Measurements from ENCODE around the gene SLC33A1.

- TF ChIP-seq MAX (IDR thresholded peaks at IDR 0.05), result no peak
- no peak for TF ChIP-seq NFE2L1 (CRISPR knock-in tag; IDR thresholded peaks at IDR 0.05; ENCODE audit: borderline replicate concordance)
- TF ChIP-seq MAFG (CRISPR knock-in tag; IDR thresholded peaks at IDR 0.05), result no peak
- no peak for TF ChIP-seq ZNF780A (CRISPR knock-in tag; IDR thresholded peaks at IDR 0.05)
- TF ChIP-seq ARID3A (IDR thresholded peaks at IDR 0.05; ENCODE audit: low read depth, low read length), result no peak
- TF ChIP-seq, protein P1, sequence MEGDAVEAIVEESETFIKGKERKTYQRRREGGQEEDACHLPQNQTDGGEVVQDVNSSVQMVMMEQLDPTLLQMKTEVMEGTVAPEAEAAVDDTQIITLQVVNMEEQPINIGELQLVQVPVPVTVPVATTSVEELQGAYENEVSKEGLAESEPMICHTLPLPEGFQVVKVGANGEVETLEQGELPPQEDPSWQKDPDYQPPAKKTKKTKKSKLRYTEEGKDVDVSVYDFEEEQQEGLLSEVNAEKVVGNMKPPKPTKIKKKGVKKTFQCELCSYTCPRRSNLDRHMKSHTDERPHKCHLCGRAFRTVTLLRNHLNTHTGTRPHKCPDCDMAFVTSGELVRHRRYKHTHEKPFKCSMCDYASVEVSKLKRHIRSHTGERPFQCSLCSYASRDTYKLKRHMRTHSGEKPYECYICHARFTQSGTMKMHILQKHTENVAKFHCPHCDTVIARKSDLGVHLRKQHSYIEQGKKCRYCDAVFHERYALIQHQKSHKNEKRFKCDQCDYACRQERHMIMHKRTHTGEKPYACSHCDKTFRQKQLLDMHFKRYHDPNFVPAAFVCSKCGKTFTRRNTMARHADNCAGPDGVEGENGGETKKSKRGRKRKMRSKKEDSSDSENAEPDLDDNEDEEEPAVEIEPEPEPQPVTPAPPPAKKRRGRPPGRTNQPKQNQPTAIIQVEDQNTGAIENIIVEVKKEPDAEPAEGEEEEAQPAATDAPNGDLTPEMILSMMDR (CRISPR knock-in tag; IDR thresholded peaks at IDR 0.05), result no peak
- TF ChIP-seq RBFOX2 (IDR thresholded peaks at IDR 0.05; ENCODE audit: low read depth, low read length), result no peak
Observed at GRCh38 chr3:155869691-155870090, 15.5 kb upstream of the SLC33A1 start.
